ENCODE results near the gene LSMEM2. TPM values are rescaled to one million over a fixed set of nuclear protein-coding genes. Genes with fewer than 3 reads are reported as not detected.

LSMEM2 gene
- total and polyA plus RNA-seq, 2 of the 8 experiments (the other 6 are each of a cell fraction or from before 2014, with no cell fraction given): 0.58 to 0.68 TPM

DNA sequence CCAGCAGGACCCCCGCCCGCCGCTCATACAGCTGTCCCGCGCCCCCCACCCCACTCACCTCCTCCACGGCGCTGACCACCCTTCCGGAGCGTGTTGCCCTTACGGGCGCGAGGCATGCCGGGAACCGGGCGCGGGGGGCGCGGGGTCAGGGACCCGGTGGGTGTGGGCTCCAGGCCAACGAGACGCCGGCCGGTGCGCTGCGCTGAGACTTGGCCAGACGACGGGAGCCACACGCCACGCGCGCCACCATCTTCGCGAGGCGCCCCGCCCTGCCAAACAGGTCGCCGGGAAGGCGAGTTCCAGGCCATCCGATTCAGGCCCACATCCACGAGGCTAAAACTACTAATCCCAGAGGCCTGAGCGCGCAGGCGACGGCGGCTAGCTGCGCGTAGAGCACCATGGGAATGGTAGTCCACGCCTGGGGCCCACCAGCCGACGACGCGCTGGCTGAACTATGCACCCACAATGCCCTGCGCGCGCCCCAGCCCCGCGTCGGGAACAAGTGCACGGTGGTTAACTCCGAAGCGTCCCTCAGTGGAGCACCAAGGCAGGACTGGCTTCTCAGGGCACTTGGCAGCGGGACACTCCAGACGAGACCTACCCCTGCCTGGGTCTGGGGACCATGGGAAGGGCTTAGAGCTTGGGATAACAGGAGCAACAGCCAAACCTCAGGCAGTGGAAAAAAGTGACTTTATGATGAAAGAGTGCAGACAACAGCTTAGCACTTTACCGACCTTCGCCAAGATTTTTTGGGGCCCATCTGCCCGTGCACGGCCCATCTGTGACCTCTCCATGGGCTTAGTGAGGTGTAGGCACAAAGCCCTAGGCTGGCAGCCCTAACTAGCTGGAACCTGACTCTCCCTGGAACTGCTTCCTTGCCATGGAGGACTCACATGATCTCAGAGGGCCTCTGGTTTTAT is 13.5 kb downstream of the LSMEM2 start, which contains the start of gene IFRD2 (continued):
- TF ChIP-seq SIN3A (conservative IDR thresholded peaks at IDR 0.05 in 1 of 2, IDR thresholded peaks at IDR 0.05 in 1 of 2; ENCODE audit: low read depth in 1 of 2, low read length in 2 of 2) (peak; percentile 89 to 97; a peak in 2 of 4 replicates), POLR2A (IDR thresholded peaks at IDR 0.05; ENCODE audit: control extremely low read depth in 1 of 2, low read depth in 2 of 2, low read length in 2 of 2) (peak in 1 of 2 experiments; percentile 73; a peak in 2 of 3 replicates), SIX5 (IDR thresholded peaks at IDR 0.05; ENCODE audit: low read depth, low read length) (peak; percentile 100), CBX5 (IDR thresholded peaks at IDR 0.05; ENCODE audit: low read depth, low read length) (no peak), RAD21 (IDR thresholded peaks at IDR 0.05 in 1 of 2, conservative IDR thresholded peaks at IDR 0.05 in 1 of 2; ENCODE audit: low read depth in 2 of 2, low read length in 2 of 2) (no peak; a peak in 1 of 4 replicates), MAFK (IDR thresholded peaks at IDR 0.05; ENCODE audit: low read depth, low read length) (no peak), FOSL1 (IDR thresholded peaks at IDR 0.05; ENCODE audit: insufficient read depth, low read depth, low read length) (no peak), HDAC6 (IDR thresholded peaks at IDR 0.05; ENCODE audit: low read depth, low read length) (no peak), CHD2 (IDR thresholded peaks at IDR 0.05; ENCODE audit: low read length) (peak; percentile 72), SAP30 (IDR thresholded peaks at IDR 0.05; ENCODE audit: insufficient read depth, insufficient replicate concordance, low read length) (no peak), PHF8 (conservative IDR thresholded peaks at IDR 0.05; ENCODE audit: low read depth, low read length) (peak; percentile 52), NRF1 (IDR thresholded peaks at IDR 0.05; ENCODE audit: low read depth, low read length) (no peak)
- TF ChIP-seq, protein P1, sequence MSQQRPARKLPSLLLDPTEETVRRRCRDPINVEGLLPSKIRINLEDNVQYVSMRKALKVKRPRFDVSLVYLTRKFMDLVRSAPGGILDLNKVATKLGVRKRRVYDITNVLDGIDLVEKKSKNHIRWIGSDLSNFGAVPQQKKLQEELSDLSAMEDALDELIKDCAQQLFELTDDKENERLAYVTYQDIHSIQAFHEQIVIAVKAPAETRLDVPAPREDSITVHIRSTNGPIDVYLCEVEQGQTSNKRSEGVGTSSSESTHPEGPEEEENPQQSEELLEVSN (IDR thresholded peaks at IDR 0.05): no peak
- TF ChIP-seq, protein P2, sequence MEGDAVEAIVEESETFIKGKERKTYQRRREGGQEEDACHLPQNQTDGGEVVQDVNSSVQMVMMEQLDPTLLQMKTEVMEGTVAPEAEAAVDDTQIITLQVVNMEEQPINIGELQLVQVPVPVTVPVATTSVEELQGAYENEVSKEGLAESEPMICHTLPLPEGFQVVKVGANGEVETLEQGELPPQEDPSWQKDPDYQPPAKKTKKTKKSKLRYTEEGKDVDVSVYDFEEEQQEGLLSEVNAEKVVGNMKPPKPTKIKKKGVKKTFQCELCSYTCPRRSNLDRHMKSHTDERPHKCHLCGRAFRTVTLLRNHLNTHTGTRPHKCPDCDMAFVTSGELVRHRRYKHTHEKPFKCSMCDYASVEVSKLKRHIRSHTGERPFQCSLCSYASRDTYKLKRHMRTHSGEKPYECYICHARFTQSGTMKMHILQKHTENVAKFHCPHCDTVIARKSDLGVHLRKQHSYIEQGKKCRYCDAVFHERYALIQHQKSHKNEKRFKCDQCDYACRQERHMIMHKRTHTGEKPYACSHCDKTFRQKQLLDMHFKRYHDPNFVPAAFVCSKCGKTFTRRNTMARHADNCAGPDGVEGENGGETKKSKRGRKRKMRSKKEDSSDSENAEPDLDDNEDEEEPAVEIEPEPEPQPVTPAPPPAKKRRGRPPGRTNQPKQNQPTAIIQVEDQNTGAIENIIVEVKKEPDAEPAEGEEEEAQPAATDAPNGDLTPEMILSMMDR (IDR thresholded peaks at IDR 0.05; ENCODE audit: control extremely low read depth in 1 of 3, insufficient read depth in 1 of 3, low read depth in 1 of 3, low read length in 3 of 3): peak in 1 of 3 experiments; percentile 1; a peak in 1 of 4 replicates
